CD4-positive, alpha-beta T cell treated with Interleukin-1 beta for 1 hour (primary cell): ENCODE measurements around the gene WDR90.
A peak's percentile ranks its signal among the peaks of the same experiment; 100 is the strongest.

ENCODE experiments used
- DNase-seq, 2 donors: peaks; one replicate each; pipeline ENCODE4 v3.0.0-alpha.2; 2020 to 2022

Gene WDR90

GRCh38 chr16:692356-693108 is 43.4 kb downstream of the WDR90 start:
- no peak for DNase-seq

GRCh38 chr16:693364-693763 is 44.2 kb downstream of the WDR90 start:
- DNase-seq: no peak

- peak in 1 of 2 donors; percentile 43 for DNase-seq
These were observed 44.6 kb downstream of the WDR90 start for GRCh38 chr16:693766-694165.

GRCh38 chr16:694187-694862 is 45.2 kb downstream of the WDR90 start:
- no peak for DNase-seq

GRCh38 chr16:694863-695354 is 45.7 kb downstream of the WDR90 start:
- DNase-seq: no peak

GRCh38 chr16:695355-696089 is 46.4 kb downstream of the WDR90 start:
- peak; percentile 66 to 73 for DNase-seq

- DNase-seq: no peak
These were observed 49.9 kb downstream of the WDR90 start for GRCh38 chr16:698911-699671.

- peak; percentile 29 to 54 for DNase-seq
These were observed 51.8 kb downstream of the WDR90 start for GRCh38 chr16:700684-701584.

- DNase-seq: no peak
These were observed 53.2 kb downstream of the WDR90 start for GRCh38 chr16:702341-702740.

GRCh38 chr16:703406-703805 is 54.2 kb downstream of the WDR90 start:
- no peak for DNase-seq

- no peak for DNase-seq
These were observed 54.9 kb downstream of the WDR90 start for GRCh38 chr16:704047-704446.

GRCh38 chr16:704552-705380 is 55.6 kb downstream of the WDR90 start:
- DNase-seq: no peak

GRCh38 chr16:705431-706188 is 56.4 kb downstream of the WDR90 start, which contains the start of gene FBXL16:
Gene FBXL16 (minus strand): TSS chr16:705801. CDS start chr16:697405, 8,396 bp downstream.
- no peak for DNase-seq

GRCh38 chr16:706189-707061 is 57.3 kb downstream of the WDR90 start:
- no peak for DNase-seq

- DNase-seq: no peak
These were observed 57.9 kb downstream of the WDR90 start for GRCh38 chr16:707062-707538.

GRCh38 chr16:708019-708418 is 58.9 kb downstream of the WDR90 start:
- DNase-seq: no peak

- DNase-seq: no peak
These were observed 59.8 kb downstream of the WDR90 start for GRCh38 chr16:708959-709358.
